ENCODE measurements around the gene LDB3. TPM values are rescaled to one million over a fixed set of nuclear protein-coding genes. Genes with fewer than 3 reads are reported as not detected.

The LDB3 gene
- polyA plus RNA-seq, 5 donors, result 1.1 to 27.1 (median 1.9) TPM

GRCh38 chr10:86759073-86759672, 90.9 kb downstream of the LDB3 start:
- no peak for DNase-seq

- no peak for DNase-seq
Observed at GRCh38 chr10:86763404-86763803, 95.1 kb downstream of the LDB3 start.

DNA sequence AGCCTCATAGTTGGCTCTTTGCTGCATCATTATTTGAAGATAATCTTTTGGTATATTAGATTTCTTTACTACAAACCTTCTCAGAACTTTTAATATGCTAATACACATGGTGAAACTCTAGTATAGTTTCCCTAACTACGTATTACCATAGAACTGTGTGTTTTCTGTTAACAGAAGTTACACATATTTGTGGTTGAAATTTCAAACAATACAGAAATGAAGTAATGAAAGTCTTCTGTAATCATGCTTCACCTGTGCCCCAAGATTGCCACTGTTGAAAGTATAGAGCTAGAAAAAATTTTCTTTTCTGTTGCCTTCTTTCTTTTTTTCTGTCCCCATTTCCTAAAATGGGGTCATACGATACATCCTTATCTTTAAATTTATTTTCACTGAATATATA, 97.2 kb downstream of the LDB3 start:
- DNase-seq, result no peak

- DNase-seq, result no peak
Observed at GRCh38 chr10:86768412-86769062, 100.2 kb downstream of the LDB3 start.

GRCh38 chr10:86769991-86770390, 101.7 kb downstream of the LDB3 start:
- no peak for DNase-seq

- no peak for DNase-seq
Observed at GRCh38 chr10:86770412-86770960, 102.2 kb downstream of the LDB3 start.

DNA sequence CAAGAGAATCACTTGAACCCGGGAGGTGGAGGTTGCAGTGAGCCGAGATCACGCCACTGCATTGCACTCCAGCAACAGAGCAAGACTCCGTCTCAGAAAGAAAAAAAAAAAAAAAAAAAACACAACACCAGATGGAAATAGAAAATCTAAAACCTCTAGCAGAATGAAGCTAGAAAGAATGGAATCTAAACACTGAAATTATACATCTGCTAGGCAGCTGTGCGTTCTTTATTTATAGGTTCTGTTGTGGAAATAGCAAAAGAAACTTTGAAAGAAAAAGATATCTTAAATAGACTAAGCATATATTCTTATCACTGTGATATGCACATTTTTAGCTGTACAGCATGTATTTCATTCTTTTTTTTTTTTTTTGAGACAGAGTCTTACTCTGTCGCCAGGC, 105.2 kb downstream of the LDB3 start:
- peak; percentile 35 to 55 for DNase-seq

DNA sequence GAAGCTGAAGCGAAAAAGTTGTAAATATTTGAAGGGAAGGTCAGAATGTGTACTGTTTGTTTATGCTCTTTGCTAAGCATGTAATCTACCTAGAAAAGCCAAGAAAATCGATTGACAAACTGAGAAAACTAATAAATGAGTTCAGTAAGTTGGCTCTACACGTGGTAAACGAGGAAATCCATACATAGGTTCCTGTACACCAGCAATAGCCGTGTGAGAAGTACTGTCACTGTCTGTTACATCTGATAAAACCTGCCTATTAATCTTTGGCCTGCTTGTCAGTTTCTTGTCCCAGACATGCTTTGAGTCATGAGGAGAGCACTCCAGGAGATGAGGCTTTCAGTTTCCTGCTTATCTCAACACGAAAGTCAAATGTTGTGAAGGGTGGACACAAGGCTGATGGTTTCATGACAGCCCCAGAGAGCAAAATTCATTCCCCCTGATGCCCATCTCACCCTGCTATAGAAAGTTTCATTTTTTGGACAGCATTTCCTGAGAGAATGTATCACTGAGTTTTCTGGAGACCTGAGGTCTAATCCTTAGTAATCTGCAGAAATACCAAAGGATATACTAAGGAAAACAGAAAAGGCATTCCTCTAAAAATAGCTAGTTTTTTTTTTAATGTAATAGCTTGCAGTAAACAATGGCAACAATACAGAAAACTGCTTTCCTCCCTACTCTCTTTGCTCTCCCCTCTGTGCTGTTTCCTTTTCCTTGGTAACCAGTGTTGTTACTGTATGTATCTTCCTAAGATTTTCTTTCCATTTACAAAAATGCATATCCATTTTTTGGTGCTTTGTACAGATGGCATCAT, 107.0 kb downstream of the LDB3 start:
- no peak for DNase-seq

DNA sequence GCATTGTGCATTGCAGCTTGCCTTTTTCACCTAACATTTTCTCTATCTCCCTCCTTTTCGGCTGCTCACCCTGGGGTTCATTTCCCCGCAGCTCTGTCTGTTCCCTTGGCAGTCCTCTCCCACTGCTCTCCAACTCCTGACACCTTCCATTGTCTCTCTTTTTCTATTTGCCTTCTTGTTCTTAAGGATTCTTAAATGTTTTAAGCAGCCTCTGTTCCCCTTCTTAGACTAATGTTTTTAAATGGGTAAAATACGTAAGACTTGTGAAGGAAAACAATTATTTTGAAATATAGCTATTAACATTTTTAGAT, 107.5 kb downstream of the LDB3 start:
- no peak for DNase-seq

GRCh38 chr10:86779220-86780017, 111.1 kb downstream of the LDB3 start:
- DNase-seq, result no peak

- DNase-seq, result no peak
Observed at GRCh38 chr10:86782701-86783418, 114.5 kb downstream of the LDB3 start.

- no peak for DNase-seq
Observed at GRCh38 chr10:86785037-86785436, 116.7 kb downstream of the LDB3 start.

Other genes with a start within 250 kb of the LDB3 start
- gene WAPL, start 146.7 kb upstream of the LDB3 start, polyA plus RNA-seq (ENCODE audit: insufficient read depth in 1 of 5, insufficient read length in 5 of 5, low replicate concordance in 1 of 5), result 10 to 100 TPM; 33.6 to 46.6 (median 43.8) TPM
- under 1 TPM in 1 of 5 donors, not detected in 4; 0.05 TPM for gene OPN4, start 14.0 kb upstream of the LDB3 start, polyA plus RNA-seq (ENCODE audit: insufficient read depth in 1 of 5, insufficient read length in 5 of 5, low replicate concordance in 1 of 5)
- gene BMPR1A, start 88.1 kb downstream of the LDB3 start, polyA plus RNA-seq (ENCODE audit: insufficient read depth in 1 of 5, insufficient read length in 5 of 5, low replicate concordance in 1 of 5), result 10 to 100 TPM; 53.2 to 90.9 (median 75.3) TPM

Data from right lung (tissue), 5 donors.